ENCODE results near the gene FNIP1.

The FNIP1 gene

DNA sequence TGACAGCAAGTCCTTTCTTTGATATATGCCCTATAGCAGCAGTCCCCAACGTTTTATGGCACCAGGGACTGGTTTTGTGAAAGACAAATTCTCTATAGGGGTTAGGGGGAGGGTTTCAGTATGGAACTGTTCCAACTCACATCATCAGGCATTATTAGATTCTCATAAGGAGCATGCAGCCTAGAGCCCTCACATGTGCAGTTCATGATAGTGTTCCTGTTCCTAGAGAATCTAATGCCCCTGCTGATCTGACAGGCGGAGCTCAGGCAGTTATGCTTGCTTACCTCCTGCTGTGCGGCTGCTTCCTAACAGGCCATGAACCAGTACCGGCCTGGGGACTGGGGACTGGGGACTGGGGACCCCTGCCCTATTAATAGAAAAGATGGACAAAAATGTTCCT is 159.1 kb downstream of the FNIP1 start:
- Histone ChIP-seq H3K4me3 (ENCODE audit: insufficient read depth in 1 of 2, low read depth in 1 of 2, low read length in 2 of 2) (no peak overlapping the region), H3K27ac (ENCODE audit: low read length, poor library complexity, severe bottlenecking) (no peak overlapping the region), H3K27me3 (ENCODE audit: control insufficient read depth in 1 of 2, insufficient read depth in 1 of 2, low read length in 2 of 2) (no peaks in the 10 kb centered on the region), H3K79me1 (replicated peaks; ENCODE audit: low read length, poor library complexity, severe bottlenecking) (peaks cover 1% of the 10 kb centered on the region), H3K9ac (ENCODE audit: low read length) (no peak overlapping the region), H2AFZ (ENCODE audit: low read depth, low read length) (no peak overlapping the region), H4K91ac (ENCODE audit: low read length) (no peak overlapping the region), H3K36me3 (ENCODE audit: control insufficient read depth in 1 of 2, insufficient read depth in 2 of 2, low read depth in 1 of 2, low read length in 2 of 2) (peaks cover 0 to 13% of the 10 kb centered on the region in 2 experiments), H3K4me2 (ENCODE audit: low read length, poor library complexity, severe bottlenecking) (no peak overlapping the region), H2AK5ac (ENCODE audit: low read length, severe bottlenecking) (no peak overlapping the region), H2BK15ac (ENCODE audit: low read depth, poor library complexity, severe bottlenecking) (no peak overlapping the region), H3K4me1 (ENCODE audit: control insufficient read depth, insufficient read depth, low read depth, low read length) (peaks cover 6% of the 10 kb centered on the region), H3K23ac (ENCODE audit: low read length in 2 of 2) (no peak overlapping the region), H3K14ac (ENCODE audit: low read length in 2 of 2) (no peak overlapping the region), H3K4ac (ENCODE audit: low read depth in 1 of 2, low read length in 2 of 2) (no peak overlapping the region), H2BK5ac (ENCODE audit: low read depth, low read length, poor library complexity, severe bottlenecking) (no peak overlapping the region), H2BK12ac (ENCODE audit: low read length in 2 of 2) (no peak overlapping the region), H2BK120ac (ENCODE audit: low read depth, low read length) (no peak overlapping the region), H3K18ac (ENCODE audit: low read depth in 1 of 2, low read length in 2 of 2) (no peak overlapping the region), H4K8ac (ENCODE audit: low read length) (no peak overlapping the region), H3K9me3 (ENCODE audit: control insufficient read depth, low read length) (no peaks in the 10 kb centered on the region)
- 96% methylated on average over 3 of the region's 4 CpGs for WGBS
- DNase-seq, result no peak

DNA sequence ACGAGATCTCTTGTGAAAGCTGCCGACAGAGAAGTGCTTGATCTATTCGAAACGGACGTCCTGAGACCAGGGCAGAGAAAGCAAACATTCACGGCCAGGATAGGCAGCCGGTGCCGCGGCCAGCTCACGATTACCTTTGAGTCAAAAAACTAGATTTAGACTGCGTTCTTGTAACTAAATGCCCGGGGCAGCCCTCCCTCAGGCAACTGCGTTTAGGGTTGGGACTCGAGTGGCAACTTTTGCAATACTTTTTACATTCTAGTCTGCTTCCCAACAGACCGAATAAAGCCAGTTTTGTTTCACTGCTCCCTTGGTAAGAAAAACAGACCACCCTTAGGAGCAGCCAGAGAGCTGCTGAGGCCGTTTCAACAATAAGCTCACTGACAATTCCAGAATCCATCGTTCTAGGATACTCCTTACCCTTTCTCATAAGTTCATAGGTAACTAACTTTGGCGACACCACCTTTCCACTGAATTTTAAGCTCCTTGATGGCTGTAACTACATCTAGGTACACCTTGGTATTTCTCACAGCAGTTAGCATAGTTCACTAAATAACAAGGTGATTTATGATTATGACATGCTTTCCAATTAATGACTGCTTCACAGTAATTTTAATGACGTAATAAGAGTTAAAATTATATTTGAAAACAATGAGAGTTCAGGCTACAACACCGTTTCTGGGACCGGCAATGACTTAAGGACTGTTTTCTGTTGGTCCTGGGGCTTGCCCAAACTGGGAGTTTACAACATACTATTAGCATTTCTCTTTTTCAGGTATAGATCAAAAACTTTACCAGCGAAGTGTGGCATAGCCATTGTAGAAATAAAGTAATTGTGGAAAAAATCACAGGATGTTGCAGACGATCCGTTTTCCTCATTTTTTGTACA is 160.9 kb downstream of the FNIP1 start:
- under 1% methylated on average over 20 of the region's 24 CpGs for WGBS
- Histone ChIP-seq H3K9me3 (ENCODE audit: control insufficient read depth, low read length) (no peaks in the 10 kb centered on the region), H3K27me3 (ENCODE audit: control insufficient read depth in 1 of 2, insufficient read depth in 1 of 2, low read length in 2 of 2) (no peaks in the 10 kb centered on the region), H3K18ac (ENCODE audit: low read depth in 1 of 2, low read length in 2 of 2) (peak overlapping the region; percentile 52 to 97), H3K23ac (ENCODE audit: low read length in 2 of 2) (peak overlapping the region in 1 of 2 experiments; percentile 37), H2BK12ac (ENCODE audit: low read length in 2 of 2) (no peak overlapping the region), H3K4me1 (ENCODE audit: control insufficient read depth, insufficient read depth, low read depth, low read length) (peaks cover 6% of the 10 kb centered on the region), H3K4ac (ENCODE audit: low read depth in 1 of 2, low read length in 2 of 2) (peak overlapping the region; percentile 64 to 94), H3K14ac (ENCODE audit: low read length in 2 of 2) (peak overlapping the region in 1 of 2 experiments; percentile 37), H3K27ac (ENCODE audit: low read length, poor library complexity, severe bottlenecking) (peak overlapping the region; percentile 100), H4K8ac (ENCODE audit: low read length) (peak overlapping the region; percentile 96), H2BK120ac (ENCODE audit: low read depth, low read length) (peak overlapping the region; percentile 74), H4K91ac (ENCODE audit: low read length) (peak overlapping the region; percentile 90), H2AK5ac (ENCODE audit: low read length, severe bottlenecking) (peak overlapping the region; percentile 61), H3K79me1 (replicated peaks; ENCODE audit: low read length, poor library complexity, severe bottlenecking) (peaks cover 2% of the 10 kb centered on the region), H3K9ac (ENCODE audit: low read length) (peak overlapping the region; percentile 97), H2BK15ac (ENCODE audit: low read depth, poor library complexity, severe bottlenecking) (peak overlapping the region; percentile 95), H3K4me3 (ENCODE audit: insufficient read depth in 1 of 2, low read depth in 1 of 2, low read length in 2 of 2) (peak overlapping the region; percentile 57 to 86), H2BK5ac (ENCODE audit: low read depth, low read length, poor library complexity, severe bottlenecking) (peak overlapping the region; percentile 46), H3K36me3 (ENCODE audit: control insufficient read depth in 1 of 2, insufficient read depth in 2 of 2, low read depth in 1 of 2, low read length in 2 of 2) (no peaks in the 10 kb centered on the region), H3K4me2 (ENCODE audit: low read length, poor library complexity, severe bottlenecking) (peak overlapping the region; percentile 75), H2AFZ (ENCODE audit: low read depth, low read length) (no peak overlapping the region)
- no peak for DNase-seq

DNA sequence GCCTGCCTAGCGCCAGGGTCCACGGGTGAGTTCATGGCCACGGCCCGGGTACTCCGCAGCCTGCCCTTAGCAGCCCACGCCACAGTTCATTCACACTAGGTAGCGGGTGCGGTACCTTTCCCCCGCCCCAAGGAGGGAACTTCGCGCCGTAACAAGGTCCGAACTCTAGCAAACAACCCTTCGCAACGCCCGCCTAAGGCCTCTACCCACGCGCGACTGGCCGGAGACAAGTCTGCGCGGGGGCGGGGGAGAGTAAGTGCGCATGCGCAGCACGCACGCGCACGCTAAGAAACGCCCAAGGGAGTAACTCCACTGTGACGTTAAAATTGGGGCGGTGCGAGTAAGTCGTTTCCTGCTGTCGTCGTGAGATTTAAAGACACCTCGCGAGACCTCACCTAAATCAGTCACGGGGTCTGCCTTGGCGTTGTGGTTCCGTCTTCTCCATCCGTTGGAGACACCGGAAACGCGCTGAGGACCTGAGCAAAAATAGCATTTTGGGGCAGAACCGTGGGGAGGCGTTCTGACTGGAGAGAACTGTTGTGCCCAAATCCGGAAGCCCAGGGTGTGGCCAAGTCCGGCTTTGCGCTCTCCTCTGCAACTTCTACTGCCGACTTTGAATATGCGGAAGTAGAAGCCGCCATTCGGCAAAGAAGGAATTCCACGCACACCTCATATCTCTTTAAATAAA is 161.7 kb downstream of the FNIP1 start, which contains the start of gene RAPGEF6:
Gene RAPGEF6 (minus strand): TSS at position 234 of the 688 bp plus-strand sequence. CDS start 199 bp downstream, at position 35.
- peak within 1 kb of the TSS; percentile 100 for H3K27ac ChIP-seq (ENCODE audit: low read length, poor library complexity, severe bottlenecking)
- no peaks in the 10 kb centered on the region for H3K36me3 ChIP-seq (ENCODE audit: control insufficient read depth in 1 of 2, insufficient read depth in 2 of 2, low read depth in 1 of 2, low read length in 2 of 2)
- peak within 1 kb of the TSS; percentile 74 for H2BK120ac ChIP-seq (ENCODE audit: low read depth, low read length)
- under 1% methylated on average over 53 of the region's 55 CpGs for WGBS
- peak within 1 kb of the TSS; percentile 46 for H2BK5ac ChIP-seq (ENCODE audit: low read depth, low read length, poor library complexity, severe bottlenecking)
- peak within 1 kb of the TSS; percentile 87 for H2AFZ ChIP-seq (ENCODE audit: low read depth, low read length)
- peak within 1 kb of the TSS; percentile 83 to 86 for H3K4me3 ChIP-seq (ENCODE audit: insufficient read depth in 1 of 2, low read depth in 1 of 2, low read length in 2 of 2)
- H3K9ac ChIP-seq (ENCODE audit: low read length), result peak within 1 kb of the TSS; percentile 97
- H2BK12ac ChIP-seq (ENCODE audit: low read length in 2 of 2), result peak within 1 kb of the TSS in 1 of 2 experiments; percentile 21
- peaks cover 6% of the 10 kb centered on the region for H3K4me1 ChIP-seq (ENCODE audit: control insufficient read depth, insufficient read depth, low read depth, low read length)
- peak; percentile 100 for DNase-seq
- H3K14ac ChIP-seq (ENCODE audit: low read length in 2 of 2), result peak within 1 kb of the TSS in 1 of 2 experiments; percentile 93
- peak within 1 kb of the TSS; percentile 64 to 94 for H3K4ac ChIP-seq (ENCODE audit: low read depth in 1 of 2, low read length in 2 of 2)
- peaks cover 1% of the 10 kb centered on the region for H3K79me1 ChIP-seq (replicated peaks; ENCODE audit: low read length, poor library complexity, severe bottlenecking)
- no peaks in the 10 kb centered on the region for H3K27me3 ChIP-seq (ENCODE audit: control insufficient read depth in 1 of 2, insufficient read depth in 1 of 2, low read length in 2 of 2)
- peak within 1 kb of the TSS; percentile 79 to 97 for H3K18ac ChIP-seq (ENCODE audit: low read depth in 1 of 2, low read length in 2 of 2)
- H3K9me3 ChIP-seq (ENCODE audit: control insufficient read depth, low read length), result no peaks in the 10 kb centered on the region
- H4K91ac ChIP-seq (ENCODE audit: low read length), result peak within 1 kb of the TSS; percentile 90
- H2AK5ac ChIP-seq (ENCODE audit: low read length, severe bottlenecking), result peak within 1 kb of the TSS; percentile 61
- peak within 1 kb of the TSS; percentile 95 for H2BK15ac ChIP-seq (ENCODE audit: low read depth, poor library complexity, severe bottlenecking)
- peak within 1 kb of the TSS; percentile 96 for H4K8ac ChIP-seq (ENCODE audit: low read length)
- H3K23ac ChIP-seq (ENCODE audit: low read length in 2 of 2), result peak within 1 kb of the TSS; percentile 1 to 37
- H3K4me2 ChIP-seq (ENCODE audit: low read length, poor library complexity, severe bottlenecking), result peak within 1 kb of the TSS; percentile 78

DNA sequence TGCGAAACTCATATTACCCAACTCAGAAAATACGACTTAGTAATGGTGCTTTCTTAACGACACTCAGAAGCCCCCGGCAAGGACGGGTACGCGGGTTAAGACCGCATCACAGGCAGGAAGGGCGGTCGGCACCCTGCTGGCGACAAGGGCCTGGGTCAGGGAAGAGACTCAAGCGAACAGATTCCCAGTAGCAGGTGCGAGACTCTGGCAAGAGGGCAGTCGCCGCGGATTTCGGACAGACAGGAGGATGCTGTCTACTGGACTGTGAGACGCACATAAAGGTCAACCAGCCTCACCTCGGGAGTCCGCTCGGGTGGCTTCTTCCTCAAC is 162.2 kb downstream of the FNIP1 start:
- Histone ChIP-seq H3K23ac (ENCODE audit: low read length in 2 of 2) (peak overlapping the region in 1 of 2 experiments; percentile 1), H2BK12ac (ENCODE audit: low read length in 2 of 2) (peak overlapping the region in 1 of 2 experiments; percentile 21), H3K4me3 (ENCODE audit: insufficient read depth in 1 of 2, low read depth in 1 of 2, low read length in 2 of 2) (peak overlapping the region; percentile 83 to 86), H2AFZ (ENCODE audit: low read depth, low read length) (peak overlapping the region; percentile 87), H3K27me3 (ENCODE audit: control insufficient read depth in 1 of 2, insufficient read depth in 1 of 2, low read length in 2 of 2) (no peaks in the 10 kb centered on the region), H2BK15ac (ENCODE audit: low read depth, poor library complexity, severe bottlenecking) (peak overlapping the region; percentile 12), H3K79me1 (replicated peaks; ENCODE audit: low read length, poor library complexity, severe bottlenecking) (peaks cover 1% of the 10 kb centered on the region), H3K4ac (ENCODE audit: low read depth in 1 of 2, low read length in 2 of 2) (peak overlapping the region; percentile 29 to 46), H3K18ac (ENCODE audit: low read depth in 1 of 2, low read length in 2 of 2) (peak overlapping the region; percentile 68 to 79), H4K91ac (ENCODE audit: low read length) (no peak overlapping the region), H2AK5ac (ENCODE audit: low read length, severe bottlenecking) (no peak overlapping the region), H2BK5ac (ENCODE audit: low read depth, low read length, poor library complexity, severe bottlenecking) (no peak overlapping the region), H3K14ac (ENCODE audit: low read length in 2 of 2) (peak overlapping the region in 1 of 2 experiments; percentile 93), H3K27ac (ENCODE audit: low read length, poor library complexity, severe bottlenecking) (peak overlapping the region; percentile 72), H3K36me3 (ENCODE audit: control insufficient read depth in 1 of 2, insufficient read depth in 2 of 2, low read depth in 1 of 2, low read length in 2 of 2) (no peaks in the 10 kb centered on the region), H3K4me1 (ENCODE audit: control insufficient read depth, insufficient read depth, low read depth, low read length) (peaks cover 6% of the 10 kb centered on the region), H3K9me3 (ENCODE audit: control insufficient read depth, low read length) (no peaks in the 10 kb centered on the region), H3K4me2 (ENCODE audit: low read length, poor library complexity, severe bottlenecking) (peak overlapping the region; percentile 78), H4K8ac (ENCODE audit: low read length) (peak overlapping the region; percentile 33), H3K9ac (ENCODE audit: low read length) (peak overlapping the region; percentile 97), H2BK120ac (ENCODE audit: low read depth, low read length) (no peak overlapping the region)
- DNase-seq, result peak; percentile 77
- WGBS, result 1% methylated on average over 21 of the region's 21 CpGs

All from mesenchymal stem cell (in vitro differentiated cells and primary cell).